ENCODE results near the gene KCNJ12.

KCNJ12 gene

DNA sequence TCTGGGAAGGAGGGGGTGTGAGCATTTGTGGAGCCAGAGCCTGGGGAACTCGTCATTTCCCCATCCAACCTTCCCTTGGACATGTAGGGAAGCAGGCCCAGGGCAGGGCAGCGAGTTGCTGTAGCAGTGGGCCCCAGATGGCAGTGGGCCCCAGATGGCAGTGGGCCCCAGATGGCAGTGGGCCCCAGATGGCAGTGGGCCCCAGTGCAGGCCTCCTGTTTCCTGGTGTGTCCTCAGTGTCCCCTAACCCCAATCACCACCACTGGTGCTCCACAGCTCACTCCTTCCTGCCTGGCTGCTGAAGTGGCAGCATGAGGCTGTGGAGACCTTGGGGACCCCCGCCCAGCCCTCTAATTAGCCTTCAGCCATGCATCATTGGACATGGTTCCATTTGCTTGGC is 4.5 kb downstream of the KCNJ12 start:
- no peak for DNase-seq (ENCODE audit: low read depth, low spot score)
- H3K36me3 ChIP-seq (ENCODE audit: insufficient read depth, low read length) = no peaks in the 10 kb centered on the region
- H3K27ac ChIP-seq = no peak overlapping the region
- H3K9ac ChIP-seq (ENCODE audit: insufficient read length) = no peak overlapping the region
- no peak overlapping the region for H3K4me3 ChIP-seq
- TF ChIP-seq POLR2AphosphoS5 (IDR thresholded peaks at IDR 0.05; ENCODE audit: borderline replicate concordance, low read depth, low read length) = no peak
- no peak for TF ChIP-seq FOXP2 (optimal IDR thresholded peaks at IDR 0.05; ENCODE audit: control extremely low read depth, extremely low read length, insufficient read depth)
- TF ChIP-seq EZH2 (IDR thresholded peaks at IDR 0.05) = no peak
- H3K9me3 ChIP-seq (ENCODE audit: low read depth, low read length) = no peaks in the 10 kb centered on the region

DNA sequence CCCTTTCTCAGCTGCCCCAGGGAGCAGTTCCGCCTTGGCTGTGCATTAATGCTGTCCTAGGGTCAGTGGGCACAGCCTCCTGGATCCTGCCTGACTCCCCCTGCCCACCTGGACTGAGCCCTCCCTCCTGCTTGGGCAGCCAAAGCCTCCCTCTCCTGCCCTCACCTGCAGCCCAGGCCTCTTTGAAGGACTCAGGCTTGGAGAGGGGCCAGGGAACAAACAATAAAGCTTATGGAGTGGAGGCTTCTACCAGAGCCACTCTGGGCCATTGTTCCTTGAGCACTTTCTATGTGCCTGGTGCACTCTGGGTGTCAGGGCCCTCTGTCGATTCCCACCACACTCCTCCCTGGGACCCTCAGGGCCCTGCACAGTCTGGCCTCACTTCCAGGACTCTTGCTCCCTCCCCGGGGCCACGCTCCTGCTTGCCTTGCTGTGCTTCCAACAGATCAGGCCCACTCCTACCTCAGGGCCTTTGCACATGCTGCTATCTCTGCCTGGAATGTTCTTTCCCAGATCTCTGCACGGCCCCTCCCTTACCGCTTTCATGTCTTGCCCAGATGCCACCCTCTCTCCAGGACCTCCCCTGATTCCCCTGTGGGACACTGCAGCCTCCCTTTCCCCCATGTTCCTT is 5.0 kb downstream of the KCNJ12 start:
- TF ChIP-seq EZH2 (IDR thresholded peaks at IDR 0.05) (no peak), POLR2AphosphoS5 (IDR thresholded peaks at IDR 0.05; ENCODE audit: borderline replicate concordance, low read depth, low read length) (no peak), FOXP2 (optimal IDR thresholded peaks at IDR 0.05; ENCODE audit: control extremely low read depth, extremely low read length, insufficient read depth) (no peak)
- Histone ChIP-seq H3K36me3 (ENCODE audit: insufficient read depth, low read length) (no peaks in the 10 kb centered on the region), H3K9me3 (ENCODE audit: low read depth, low read length) (no peaks in the 10 kb centered on the region), H3K9ac (ENCODE audit: insufficient read length) (no peak overlapping the region), H3K27ac (no peak overlapping the region), H3K4me3 (no peak overlapping the region)
- DNase-seq (ENCODE audit: low read depth, low spot score) = no peak

DNA sequence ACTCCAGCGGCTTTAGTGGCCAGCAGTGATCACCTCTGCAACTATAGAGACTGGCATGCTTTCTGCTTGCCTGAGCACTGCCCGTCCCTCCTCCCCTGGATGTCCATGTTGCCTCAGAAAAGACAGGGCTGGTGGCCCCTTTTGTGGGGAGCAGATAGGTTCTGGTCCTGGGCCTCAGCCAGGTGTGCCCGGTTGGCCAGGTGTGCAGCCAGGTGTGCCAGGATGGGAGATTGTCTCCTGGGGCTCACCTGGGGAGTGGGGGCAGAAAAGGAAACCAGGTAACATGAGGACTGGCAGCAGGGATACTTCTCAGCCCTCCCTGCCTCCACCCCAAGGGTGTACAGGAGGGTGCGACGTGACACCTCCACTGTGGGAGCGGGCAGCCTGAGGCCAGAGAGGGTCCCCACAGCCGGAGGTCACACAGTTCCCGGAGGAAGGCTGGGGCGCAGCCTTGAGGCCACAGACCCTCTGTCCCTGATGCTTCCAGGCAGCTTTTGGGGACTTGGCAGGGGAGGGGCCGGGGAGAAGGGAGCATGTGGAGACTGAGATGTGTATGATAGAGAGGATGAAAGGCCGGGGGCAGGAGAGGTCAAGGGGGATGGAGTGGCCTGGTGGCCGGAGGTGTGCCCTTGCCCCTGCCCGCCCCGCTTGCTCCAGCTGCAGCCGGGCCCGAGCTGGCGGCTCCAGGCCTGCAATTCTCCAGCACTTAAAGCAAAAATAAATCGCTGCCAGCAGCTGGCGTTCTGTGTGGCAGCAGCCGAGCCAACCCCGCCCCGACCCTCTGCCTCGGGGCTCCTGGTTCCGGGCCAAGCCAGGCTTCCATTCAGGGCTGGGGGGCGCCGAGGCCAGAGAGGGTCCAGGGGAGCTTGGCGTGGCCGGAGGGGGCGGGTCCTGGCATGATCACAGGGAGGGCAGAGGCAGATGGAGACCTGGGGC is 6.7 kb downstream of the KCNJ12 start:
- H3K27ac ChIP-seq = no peak overlapping the region
- DNase-seq (ENCODE audit: low read depth, low spot score) = no peak

DNA sequence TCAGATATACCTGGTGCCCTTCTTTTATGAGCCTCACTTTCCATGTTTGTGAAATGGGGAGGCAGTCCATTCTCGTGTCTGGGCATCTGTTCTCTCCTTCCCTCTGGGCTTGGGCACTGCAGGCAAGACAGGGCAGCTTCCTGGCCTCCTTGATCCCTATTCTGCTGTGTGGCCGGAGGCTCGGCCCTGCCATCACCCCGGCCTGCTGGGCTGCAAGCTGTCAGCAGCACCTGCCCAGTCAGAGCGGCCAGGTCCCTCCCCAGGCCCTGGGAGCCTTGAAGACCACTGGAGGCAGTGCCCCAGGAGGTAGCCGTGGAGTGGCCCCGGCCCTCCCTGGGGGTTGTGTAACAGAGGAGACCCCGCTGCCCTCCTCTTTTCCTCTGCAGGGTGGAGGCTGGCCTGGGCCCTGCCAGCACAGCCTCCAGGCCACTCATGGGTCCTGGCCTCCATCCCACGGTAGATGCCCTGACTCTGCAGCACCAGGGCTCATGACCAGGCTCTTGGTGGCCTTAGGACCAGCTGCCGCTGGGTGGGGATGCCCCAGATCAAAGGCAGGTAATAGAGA is 9.2 kb downstream of the KCNJ12 start:
- Histone ChIP-seq H3K36me3 (ENCODE audit: insufficient read depth, low read length) (no peaks in the 10 kb centered on the region), H3K4me3 (no peak overlapping the region), H3K9me3 (ENCODE audit: low read depth, low read length) (no peaks in the 10 kb centered on the region), H3K9ac (ENCODE audit: insufficient read length) (no peak overlapping the region), H3K27ac (no peak overlapping the region)
- DNase-seq (ENCODE audit: low read depth, low spot score) = no peak
- TF ChIP-seq EZH2 (IDR thresholded peaks at IDR 0.05) (no peak), POLR2AphosphoS5 (IDR thresholded peaks at IDR 0.05; ENCODE audit: borderline replicate concordance, low read depth, low read length) (no peak), FOXP2 (optimal IDR thresholded peaks at IDR 0.05; ENCODE audit: control extremely low read depth, extremely low read length, insufficient read depth) (no peak)

More for the DNA sequence above, 6.7 kb downstream of the KCNJ12 start:
- TF ChIP-seq EZH2 (IDR thresholded peaks at IDR 0.05) = no peak
- TF ChIP-seq FOXP2 (optimal IDR thresholded peaks at IDR 0.05; ENCODE audit: control extremely low read depth, extremely low read length, insufficient read depth) = no peak
- no peak for TF ChIP-seq POLR2AphosphoS5 (IDR thresholded peaks at IDR 0.05; ENCODE audit: borderline replicate concordance, low read depth, low read length)
- Histone ChIP-seq H3K4me3 (no peak overlapping the region), H3K9ac (ENCODE audit: insufficient read length) (no peak overlapping the region), H3K9me3 (ENCODE audit: low read depth, low read length) (no peaks in the 10 kb centered on the region), H3K36me3 (ENCODE audit: insufficient read depth, low read length) (no peaks in the 10 kb centered on the region)

DNA sequence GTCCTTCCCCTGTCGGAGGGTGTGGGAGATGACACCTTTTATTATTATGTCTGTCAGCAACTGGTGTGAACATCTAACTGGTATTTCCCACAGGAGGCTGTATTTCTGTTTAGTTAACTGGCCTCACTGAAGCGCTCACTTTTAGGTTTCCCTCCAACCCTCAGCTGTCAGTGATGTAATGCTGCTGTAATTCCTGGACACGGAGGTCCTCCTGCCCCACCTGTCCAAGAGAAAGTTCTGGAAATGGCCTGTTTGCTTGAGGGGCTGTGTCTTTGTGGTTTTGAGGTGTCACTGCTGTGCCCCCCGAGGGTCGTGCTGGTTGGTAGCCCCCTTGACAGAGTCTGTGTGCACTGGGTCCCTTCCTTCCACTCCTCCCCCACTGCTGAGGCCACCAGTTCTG is 11.5 kb downstream of the KCNJ12 start:
- Histone ChIP-seq H3K9ac (ENCODE audit: insufficient read length) (no peak overlapping the region), H3K9me3 (ENCODE audit: low read depth, low read length) (no peaks in the 10 kb centered on the region), H3K4me3 (no peak overlapping the region), H3K36me3 (ENCODE audit: insufficient read depth, low read length) (no peaks in the 10 kb centered on the region), H3K27ac (no peak overlapping the region)
- DNase-seq (ENCODE audit: low read depth, low spot score) = no peak
- TF ChIP-seq EZH2 (IDR thresholded peaks at IDR 0.05) (no peak), FOXP2 (optimal IDR thresholded peaks at IDR 0.05; ENCODE audit: control extremely low read depth, extremely low read length, insufficient read depth) (no peak), POLR2AphosphoS5 (IDR thresholded peaks at IDR 0.05; ENCODE audit: borderline replicate concordance, low read depth, low read length) (no peak)

DNA sequence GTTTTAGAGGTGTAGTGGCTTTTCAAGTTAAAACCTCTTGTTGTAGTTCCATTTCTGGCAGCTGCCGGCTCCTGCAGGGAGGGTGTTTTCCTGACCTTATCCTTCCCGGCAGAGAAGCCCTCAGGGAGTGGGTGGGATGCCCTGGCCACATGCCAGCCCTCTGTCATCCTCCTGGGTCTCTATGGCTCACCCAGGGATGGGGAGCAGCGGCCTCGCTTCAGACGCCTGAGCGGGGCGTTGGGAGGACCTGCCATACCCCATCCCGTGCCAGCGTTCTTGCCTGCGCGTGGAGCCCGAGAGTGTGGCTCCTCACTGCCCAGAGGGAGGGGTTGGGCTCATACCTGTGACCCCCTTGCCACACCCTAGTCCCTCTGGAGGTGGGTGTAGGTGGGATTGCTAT is 11.9 kb downstream of the KCNJ12 start:
- no peak for DNase-seq (ENCODE audit: low read depth, low spot score)
- H3K9ac ChIP-seq (ENCODE audit: insufficient read length) = no peak overlapping the region
- no peaks in the 10 kb centered on the region for H3K9me3 ChIP-seq (ENCODE audit: low read depth, low read length)
- no peak for TF ChIP-seq POLR2AphosphoS5 (IDR thresholded peaks at IDR 0.05; ENCODE audit: borderline replicate concordance, low read depth, low read length)
- no peak for TF ChIP-seq EZH2 (IDR thresholded peaks at IDR 0.05)
- H3K4me3 ChIP-seq = no peak overlapping the region
- H3K36me3 ChIP-seq (ENCODE audit: insufficient read depth, low read length) = no peaks in the 10 kb centered on the region
- H3K27ac ChIP-seq = no peak overlapping the region

DNA sequence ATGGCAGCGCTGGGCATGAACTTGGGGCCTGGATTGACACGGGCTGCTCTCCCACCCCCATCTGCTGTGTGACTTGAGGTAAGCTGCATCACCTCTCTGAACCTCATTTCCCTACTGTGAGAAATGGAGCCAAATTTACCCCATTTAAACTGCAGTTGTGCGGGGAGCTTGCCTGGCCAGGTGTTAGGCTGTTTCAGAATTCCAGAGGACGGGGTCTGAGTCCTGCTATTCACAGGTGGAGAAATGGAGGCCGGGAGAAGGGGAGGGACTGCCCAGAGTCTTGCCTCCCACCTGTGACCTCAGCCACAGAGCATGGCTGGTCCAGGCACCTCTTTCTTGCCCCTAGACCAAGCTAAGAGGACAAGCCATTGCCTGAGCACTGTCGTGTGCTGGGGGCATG is 12.8 kb downstream of the KCNJ12 start:
- no peaks in the 10 kb centered on the region for H3K36me3 ChIP-seq (ENCODE audit: insufficient read depth, low read length)
- DNase-seq (ENCODE audit: low read depth, low spot score) = no peak
- no peak for TF ChIP-seq EZH2 (IDR thresholded peaks at IDR 0.05)
- TF ChIP-seq POLR2AphosphoS5 (IDR thresholded peaks at IDR 0.05; ENCODE audit: borderline replicate concordance, low read depth, low read length) = no peak
- TF ChIP-seq FOXP2 (optimal IDR thresholded peaks at IDR 0.05; ENCODE audit: control extremely low read depth, extremely low read length, insufficient read depth) = no peak
- H3K9me3 ChIP-seq (ENCODE audit: low read depth, low read length) = no peaks in the 10 kb centered on the region
- H3K9ac ChIP-seq (ENCODE audit: insufficient read length) = no peak overlapping the region
- H3K27ac ChIP-seq = no peak overlapping the region
- H3K4me3 ChIP-seq = no peak overlapping the region

DNA sequence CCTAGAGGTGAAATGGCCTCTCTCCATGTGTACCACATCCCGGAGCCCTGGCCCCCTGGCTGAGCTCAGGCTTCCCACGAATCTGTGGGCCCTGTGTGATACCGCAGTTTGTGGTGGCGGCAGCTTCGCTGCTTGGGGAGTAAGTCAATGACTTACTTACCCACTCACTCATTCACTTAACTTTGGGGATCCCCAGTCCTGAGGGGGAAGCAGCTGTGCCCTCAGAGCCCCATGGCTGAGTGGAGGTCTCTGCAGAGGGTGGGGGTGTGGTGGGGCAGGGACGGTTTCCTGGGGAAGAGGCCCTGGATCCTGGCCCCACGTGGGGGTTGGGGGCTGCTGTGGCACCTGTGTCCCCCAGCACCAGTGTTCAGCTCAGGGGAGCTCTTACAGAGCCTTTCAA is 13.2 kb downstream of the KCNJ12 start:
- Histone ChIP-seq H3K4me3 (no peak overlapping the region), H3K27ac (no peak overlapping the region), H3K36me3 (ENCODE audit: insufficient read depth, low read length) (no peaks in the 10 kb centered on the region), H3K9ac (ENCODE audit: insufficient read length) (no peak overlapping the region), H3K9me3 (ENCODE audit: low read depth, low read length) (no peaks in the 10 kb centered on the region)
- no peak for DNase-seq (ENCODE audit: low read depth, low spot score)
- TF ChIP-seq POLR2AphosphoS5 (IDR thresholded peaks at IDR 0.05; ENCODE audit: borderline replicate concordance, low read depth, low read length) (no peak), EZH2 (IDR thresholded peaks at IDR 0.05) (no peak), FOXP2 (optimal IDR thresholded peaks at IDR 0.05; ENCODE audit: control extremely low read depth, extremely low read length, insufficient read depth) (no peak)
